ENCODE data around the gene CFAP107.

CFAP107 gene

GRCh38 chr1:12745126-12745991 is 641 bp upstream of the CFAP107 start:
- no peak for DNase-seq

- no peak for DNase-seq
Observed at GRCh38 chr1:12748778-12749355, 2.9 kb downstream of the CFAP107 start.

- DNase-seq, result no peak
Observed at GRCh38 chr1:12754738-12755137, 8.7 kb downstream of the CFAP107 start.

- no peak for DNase-seq
Observed at GRCh38 chr1:12756273-12756672, 10.3 kb downstream of the CFAP107 start.

GRCh38 chr1:12756768-12757413 is 10.9 kb downstream of the CFAP107 start:
- DNase-seq, result no peak

- DNase-seq, result no peak
Observed at GRCh38 chr1:12757836-12758235, 11.8 kb downstream of the CFAP107 start.

- no peak for DNase-seq
Observed at GRCh38 chr1:12760256-12760795, 14.3 kb downstream of the CFAP107 start.

- DNase-seq, result no peak
Observed at GRCh38 chr1:12761781-12762180, 15.8 kb downstream of the CFAP107 start.

GRCh38 chr1:12762766-12763165 is 16.8 kb downstream of the CFAP107 start:
- no peak for DNase-seq

GRCh38 chr1:12763479-12763878 is 17.5 kb downstream of the CFAP107 start:
- DNase-seq, result no peak

GRCh38 chr1:12764016-12764415 is 18.0 kb downstream of the CFAP107 start:
- DNase-seq, result no peak

- no peak for DNase-seq
Observed at GRCh38 chr1:12769031-12769430, 23.0 kb downstream of the CFAP107 start.

GRCh38 chr1:12769976-12770505 is 24.0 kb downstream of the CFAP107 start:
- DNase-seq, result no peak

GRCh38 chr1:12770620-12771019 is 24.6 kb downstream of the CFAP107 start:
- no peak for DNase-seq

GRCh38 chr1:12771186-12771585 is 25.2 kb downstream of the CFAP107 start:
- DNase-seq, result no peak

GRCh38 chr1:12772520-12772919 is 26.5 kb downstream of the CFAP107 start:
- no peak for DNase-seq

- DNase-seq, result no peak
Observed at GRCh38 chr1:12773438-12773837, 27.4 kb downstream of the CFAP107 start, which contains the start of gene PRAMEF12. Gene PRAMEF12 (plus strand): TSS chr1:12773738. CDS start chr1:12774868, 1,130 bp downstream.

GRCh38 chr1:12774801-12775345 is 28.9 kb downstream of the CFAP107 start:
- DNase-seq, result no peak

- DNase-seq, result no peak
Observed at GRCh38 chr1:12775443-12775842, 29.4 kb downstream of the CFAP107 start.

- DNase-seq, result no peak
Observed at GRCh38 chr1:12776801-12777557, 31.0 kb downstream of the CFAP107 start.

GRCh38 chr1:12778061-12778460 is 32.1 kb downstream of the CFAP107 start:
- no peak for DNase-seq

GRCh38 chr1:12778907-12779306 is 32.9 kb downstream of the CFAP107 start:
- DNase-seq, result no peak

Measured in amniotic stem cell (primary cell).